HEK293T (cell line): Measurements from ENCODE around the gene AKAP8L.
"Not testable (repeated sequence)": the region's sequence is repeated elsewhere in the genome, so short reads cannot be mapped to it uniquely, and the experiment has no call there.

Source experiments
- CTCF ChIA-PET: fragments of 350-600 bp; formaldehyde crosslinking; extraction: SDS; loops from one replicate; lab custom pipeline; 2021; ENCODE audit warnings: antibody characterized with exemption, inconsistent platforms; lab: Yijun Ruan, JAX
- POLR2A ChIA-PET: fragments of 350-600 bp; formaldehyde crosslinking; extraction: SDS; loops from one replicate; lab custom pipeline; 2020; ENCODE audit warnings: antibody characterized with exemption, inconsistent platforms; lab: Yijun Ruan, JAX
- DNase-seq: peaks from one replicate; pipeline ENCODE4 v3.0.0; 2012; ENCODE audit warnings: mixed read lengths; ENCODE audit errors: extremely low spot score
- ARNT ChIP-seq: fragments of 450-650 bp; IDR thresholded peaks from 2 replicates; pipeline ENCODE4 v1.6.1; 2017; ENCODE audit warnings: mild to moderate bottlenecking
- BHLHE40 ChIP-seq: fragments of 450-650 bp; IDR thresholded peaks from 2 replicates; pipeline ENCODE4 v1.6.1; 2016; ENCODE audit warnings: mild to moderate bottlenecking, moderate library complexity, borderline replicate concordance
- CTBP1 ChIP-seq: fragments of 450-650 bp; IDR thresholded peaks from 2 replicates; pipeline ENCODE4 v1.6.1; 2016; ENCODE audit warnings: borderline replicate concordance
- ELF4 ChIP-seq: fragments of 450-650 bp; IDR thresholded peaks from 2 replicates; pipeline ENCODE4 v1.6.1; 2017; ENCODE audit warnings: antibody characterized with exemption
- FOXA1 ChIP-seq: fragments of 450-650 bp; IDR thresholded peaks from 2 replicates; pipeline ENCODE4 v1.6.1; 2016; ENCODE audit warnings: mild to moderate bottlenecking
- FOXK2 ChIP-seq: fragments of 450-650 bp; IDR thresholded peaks from 2 replicates; pipeline ENCODE4 v1.6.1; 2016; ENCODE audit warnings: mild to moderate bottlenecking
- FOXM1 ChIP-seq: fragments of 450-650 bp; IDR thresholded peaks from 2 replicates; pipeline ENCODE4 v1.6.1; 2017; ENCODE audit warnings: mild to moderate bottlenecking, borderline replicate concordance
- HDGF ChIP-seq: fragments of 450-650 bp; IDR thresholded peaks from 2 replicates; pipeline ENCODE4 v1.6.1; 2017; ENCODE audit warnings: antibody characterized with exemption, borderline replicate concordance
- L3MBTL2 ChIP-seq: fragments of 450-650 bp; conservative IDR thresholded peaks from 2 replicates; pipeline ENCODE4 v1.6.1; 2016; ENCODE audit warnings: mild to moderate bottlenecking
- LEF1 ChIP-seq: fragments of 450-650 bp; IDR thresholded peaks from 2 replicates; pipeline ENCODE4 v1.6.1; 2017; ENCODE audit warnings: mild to moderate bottlenecking, borderline replicate concordance
- NFRKB ChIP-seq: fragments of 450-650 bp; IDR thresholded peaks from 2 replicates; pipeline ENCODE4 v1.6.1; 2016; ENCODE audit warnings: mild to moderate bottlenecking, moderate library complexity
- PKNOX1 ChIP-seq: fragments of 450-650 bp; IDR thresholded peaks from 2 replicates; pipeline ENCODE4 v1.6.1; 2016
- SP1 ChIP-seq: fragments of 450-650 bp; IDR thresholded peaks from 2 replicates; pipeline ENCODE4 v1.6.1; 2017
- SUZ12 ChIP-seq: fragments of 450-650 bp; IDR thresholded peaks from 2 replicates; pipeline ENCODE4 v1.6.1; 2016; ENCODE audit warnings: mild to moderate bottlenecking
- TARDBP ChIP-seq: fragments of 450-650 bp; IDR thresholded peaks from 2 replicates; pipeline ENCODE4 v1.6.1; 2016
- ZNF384 ChIP-seq: fragments of 450-650 bp; IDR thresholded peaks from 2 replicates; pipeline ENCODE4 v1.6.1; 2016

The AKAP8L gene

GRCh38 chr19:15417699-15418098, 1.1 kb downstream of the AKAP8L start:
- DNase-seq, result no peak
- TF ChIP-seq ELF4 (no peak), PKNOX1 (peak; percentile 45; the same call in 1 of the 2 replicates), HDGF (no peak), ARNT (no peak)
- CTCF ChIA-PET, result no interaction called here
- POLR2A ChIA-PET, result interaction anchor here (0.5 to 4.8 kb wide), 3 partner anchors 13 to 47 kb away, joined by 4 to 54 read pairs (median 4); no protein-coding TSS in a partner anchor

DNA sequence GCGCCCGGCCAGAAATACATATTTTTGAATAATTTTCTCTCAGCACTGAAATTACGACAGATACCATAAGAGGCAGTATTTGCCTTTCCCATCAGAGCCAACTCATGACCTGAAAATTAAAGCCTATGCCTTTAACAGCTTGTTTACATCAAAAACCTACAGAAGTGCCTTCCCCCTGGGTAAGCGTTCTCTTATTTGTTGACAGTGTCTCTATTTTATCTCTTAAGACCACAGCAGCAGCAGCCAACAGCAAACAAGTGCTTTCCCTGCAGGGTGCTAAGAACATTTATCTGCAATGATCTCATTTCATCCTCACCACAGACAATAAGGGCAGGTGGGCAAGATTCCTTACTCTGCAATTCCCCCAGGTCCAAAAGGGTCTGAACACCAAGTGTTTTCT, 6.0 kb downstream of the AKAP8L start:
- CTCF ChIA-PET, result interaction anchor here (0.7 to 0.8 kb wide), 2 partner anchors 132 to 143 kb away, joined by 3 to 4 read pairs; no protein-coding TSS in a partner anchor
- DNase-seq, result no peak

GRCh38 chr19:15411351-15411750, 7.4 kb downstream of the AKAP8L start:
- CTCF ChIA-PET, result not testable (repeated sequence)

More for the DNA sequence above, 6.0 kb downstream of the AKAP8L start:
- POLR2A ChIA-PET, result interaction anchor here (1.3 to 1.4 kb wide), 2 partner anchors 32 to 80 kb away, joined by 3 to 5 read pairs; partner anchors contain the start of gene BRD4
- TF ChIP-seq FOXK2 (no peak), BHLHE40 (no peak), ARNT (no peak), CTBP1 (no peak), TARDBP (no peak), FOXA1 (no peak), HDGF (no peak), SP1 (no peak), ZNF384 (no peak), L3MBTL2 (no peak), FOXM1 (no peak), NFRKB (no peak)

GRCh38 chr19:15404780-15405211, 14.0 kb downstream of the AKAP8L start:
- ChIA-PET POLR2A (no interaction called here), CTCF (no interaction called here)
- no peak for DNase-seq
- no peak for TF ChIP-seq CTBP1
- TF ChIP-seq TARDBP, result no peak
- TF ChIP-seq FOXM1, result no peak
- no peak for TF ChIP-seq HDGF
- TF ChIP-seq LEF1, result no peak
- TF ChIP-seq FOXK2, result no peak

More at GRCh38 chr19:15411351-15411750, 7.4 kb downstream of the AKAP8L start:
- DNase-seq, POLR2A ChIA-PET: not testable (repeated sequence)

DNA sequence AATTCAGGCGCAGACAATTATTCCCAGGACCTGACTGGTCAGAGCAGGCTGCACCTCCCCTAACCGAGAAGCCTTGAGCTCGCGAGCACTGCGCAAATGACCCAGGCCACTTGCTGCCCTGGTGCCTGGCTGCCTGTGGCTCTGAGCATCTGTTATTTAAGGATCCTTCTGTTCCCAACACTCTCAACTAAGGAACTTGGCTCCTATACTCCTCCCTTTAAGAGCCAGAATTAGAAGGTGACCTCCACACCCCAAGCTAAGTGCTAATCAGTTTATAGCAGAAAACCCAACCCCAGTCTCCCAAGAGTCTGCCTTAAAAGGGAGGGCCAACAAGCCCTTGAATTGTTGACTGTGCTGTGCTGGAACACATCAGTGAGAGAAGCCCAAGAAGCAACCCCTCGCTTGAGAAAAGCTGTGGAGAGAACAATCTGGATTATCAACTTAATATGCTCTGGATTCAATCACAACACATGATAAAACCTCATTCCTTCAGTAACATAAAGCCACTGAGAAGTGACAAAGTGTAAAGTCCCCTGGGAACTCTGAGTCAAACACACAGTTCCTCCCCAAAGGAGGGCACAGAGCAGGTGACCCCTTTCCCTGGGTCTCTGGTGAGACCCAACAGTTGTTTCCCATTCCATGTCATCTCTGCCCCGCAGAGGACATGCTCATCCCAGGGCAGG, 14.6 kb downstream of the AKAP8L start:
- DNase-seq, result no peak
- TF ChIP-seq CTBP1 (no peak), PKNOX1 (no peak), HDGF (no peak), FOXK2 (no peak), ELF4 (no peak), ARNT (no peak), SP1 (no peak), BHLHE40 (no peak), FOXM1 (no peak), FOXA1 (no peak), ZNF384 (no peak), TARDBP (no peak), NFRKB (no peak), SUZ12 (no peak)
- ChIA-PET CTCF (no interaction called here), POLR2A (no interaction called here)

DNA sequence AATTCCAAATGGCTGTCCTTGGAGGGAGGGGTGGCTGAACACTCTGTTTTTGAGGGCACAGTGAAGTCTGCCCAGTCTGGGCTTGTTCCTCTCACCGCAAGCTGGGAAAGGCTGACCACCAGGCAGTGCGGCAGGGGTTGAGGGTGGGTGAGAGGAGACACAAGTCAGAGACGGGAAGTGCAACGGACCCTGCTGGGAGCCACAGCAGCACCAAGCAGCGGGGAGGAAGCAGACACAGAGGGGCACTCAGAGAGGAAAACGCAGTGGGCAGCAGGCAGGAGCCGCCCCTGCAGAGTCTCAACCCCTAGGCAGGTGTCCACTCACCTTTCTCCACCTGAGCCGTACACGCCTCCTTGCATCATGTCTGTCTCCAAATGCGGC, 15.6 kb downstream of the AKAP8L start:
- CTCF ChIA-PET, result no interaction called here
- POLR2A ChIA-PET, result no interaction called here

DNA sequence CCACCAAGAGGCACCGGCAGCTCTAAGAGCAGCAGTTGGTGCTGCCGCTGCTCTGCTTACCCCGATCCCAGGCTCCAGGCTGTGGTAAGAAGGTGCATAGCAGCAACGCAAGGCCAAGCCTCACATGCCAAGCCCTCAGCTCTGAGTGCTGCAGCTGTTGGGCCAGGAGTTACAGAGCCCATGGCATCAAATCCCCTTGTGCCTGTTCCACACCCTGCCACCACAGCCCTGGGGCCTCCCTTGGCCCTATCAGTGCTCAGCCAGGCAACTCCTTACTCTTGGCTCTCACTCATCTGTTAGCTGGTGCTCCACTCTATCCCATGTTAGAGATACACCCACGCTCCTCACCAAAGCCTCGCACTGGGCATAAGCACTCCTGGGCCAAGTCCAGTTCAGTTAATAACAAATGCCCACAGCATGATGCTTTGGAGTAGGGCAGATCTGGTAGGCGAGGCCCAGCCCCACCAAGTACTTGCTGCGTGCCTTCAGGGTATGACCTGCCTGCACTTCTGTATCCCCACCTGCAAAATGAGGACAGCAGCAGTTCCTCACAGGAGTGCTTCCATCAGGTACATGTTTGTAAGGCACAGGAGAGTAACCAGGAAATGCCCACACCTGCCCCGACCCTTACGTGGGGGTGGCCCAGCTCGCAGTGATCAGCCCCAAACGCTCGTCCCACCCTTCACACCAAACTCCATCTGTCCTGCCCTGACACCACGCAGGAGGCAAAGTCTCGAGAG, 16.2 kb downstream of the AKAP8L start:
- TF ChIP-seq CTBP1 (no peak), PKNOX1 (no peak), FOXM1 (no peak), ZNF384 (no peak), ELF4 (no peak), ARNT (no peak), L3MBTL2 (no peak), FOXA1 (no peak), NFRKB (no peak)
- ChIA-PET CTCF (no interaction called here), POLR2A (no interaction called here)
- DNase-seq, result no peak

More for the DNA sequence above, 15.6 kb downstream of the AKAP8L start:
- no peak for DNase-seq
- TF ChIP-seq FOXA1 (no peak), ARNT (no peak), FOXK2 (no peak), NFRKB (no peak), SP1 (no peak), CTBP1 (no peak)
